Testis (tissue), 3 donors: ENCODE data around the gene SLC9A8. TPM values are rescaled to one million over a fixed set of nuclear protein-coding genes. Genes with fewer than 3 reads are reported as not detected.
"Not testable (repeated sequence)": the region's sequence is repeated elsewhere in the genome, so short reads cannot be mapped to it uniquely, and the experiment has no call there.

Experiments
- DNase-seq: peaks from one replicate; pipeline ENCODE4 v3.0.0-alpha.2; 2019
- H3K27ac ChIP-seq, 2 donors: fragments of 200-600 bp; sonication (generic); one replicate each; pipeline ENCODE4 v1.5.1; 2019
- H3K27me3 ChIP-seq: fragments of 200-600 bp; sonication (generic); one replicate; pipeline ENCODE4 v1.5.1; 2019
- H3K36me3 ChIP-seq: fragments of 200-600 bp; sonication (generic); one replicate; pipeline ENCODE4 v1.5.1; 2017; ENCODE audit warnings: low read depth; ENCODE audit errors: missing control alignments
- H3K4me1 ChIP-seq: fragments of 200-600 bp; sonication (generic); one replicate; pipeline ENCODE4 v1.5.1; 2019
- H3K4me3 ChIP-seq, 2 donors: fragments of 200-600 bp; sonication (generic); one replicate each; pipeline ENCODE4 v1.5.1; 2017 to 2019
- H3K9me3 ChIP-seq: fragments of 200-600 bp; sonication (generic); one replicate; pipeline ENCODE4 v1.5.1; 2017
- CTCF ChIP-seq, 3 experiments: fragments of 450-650 bp in 2 of 3; fragments of 200-600 bp in 1 of 3; sonication (generic) in 1 of 3; IDR thresholded peaks; one replicate each; pipeline ENCODE4 v1.5.1; 2016 to 2019; ENCODE audit warnings: antibody characterized with exemption in 3 of 3, mild to moderate bottlenecking in 2 of 3, moderate library complexity in 1 of 3
- POLR2A ChIP-seq: fragments of 450-650 bp; IDR thresholded peaks from one replicate; pipeline ENCODE4 v1.6.1; 2017; ENCODE audit warnings: antibody characterized with exemption, mild to moderate bottlenecking, moderate library complexity
- WGBS, 2 donors: methylation state at CpG; one replicate each; pipeline ENCODE4 v1.1.5; 2018; 5-methylcytosine and 5-hydroxymethylcytosine counted together
- intact Hi-C: fragments of 100-400 bp; cut with DNase I; formaldehyde crosslinking; loops from one replicate; pipeline ENCODE4 v1.15.1; 2023; ENCODE audit warnings: low total_unique reads
- polyA plus RNA-seq: library from polyadenylated mRNA; stranded (reverse); fragments of 350-450 nt; fragmentation: Illumina TruSeq; extraction: RNeasy Lipid Tissue Mini Kit (QIAGEN cat#74804); gene quantifications from one replicate; pipeline ENCODE4 v1.2.3, GENCODE V29; 2014; ENCODE audit warnings: low read depth, low replicate concordance; ENCODE audit not compliant: insufficient read depth
- total RNA-seq, 2 donors: library from RNA; depleted of rRNA; stranded (reverse); fragments of >200 nt; gene quantifications; one replicate each; pipeline ENCODE4 v1.2.3, GENCODE V29; 2016

SLC9A8 gene
- total and polyA plus RNA-seq, 3 donors from 2014 or later = 21.3 to 33.0 (median 32.7) TPM

- H3K36me3 ChIP-seq = no peaks in the 10 kb centered on the region
Observed at GRCh38 chr20:49894073-49894470, 81.4 kb downstream of the SLC9A8 start.

GRCh38 chr20:49895474-49896093 is 83.0 kb downstream of the SLC9A8 start:
- DNase-seq, H3K4me3 ChIP-seq, intact Hi-C loops, H3K9me3 ChIP-seq, H3K36me3 ChIP-seq, H3K27ac ChIP-seq, H3K27me3 ChIP-seq: not testable (repeated sequence)
- WGBS, 2 donors = 90 to 92% methylated on average over 7 of the region's 7 CpGs
- H3K4me1 ChIP-seq = peaks cover 24% of the 10 kb centered on the region

More at GRCh38 chr20:49894073-49894470, 81.4 kb downstream of the SLC9A8 start:
- H3K27ac ChIP-seq = peak overlapping the region in 1 of 2 donors; percentile 32
- peaks cover 38% of the 10 kb centered on the region for H3K4me1 ChIP-seq
- H3K4me3 ChIP-seq = no peak overlapping the region
- TF ChIP-seq CTCF (IDR thresholded peaks at IDR 0.05) (no peak), POLR2A (no peak)
- no peak for DNase-seq
- intact Hi-C loops = no loop called here
- H3K27me3 ChIP-seq = no peaks in the 10 kb centered on the region
- no peaks in the 10 kb centered on the region for H3K9me3 ChIP-seq
- 54 to 56% methylated on average over 6 of the region's 6 CpGs for WGBS, 2 donors

DNA sequence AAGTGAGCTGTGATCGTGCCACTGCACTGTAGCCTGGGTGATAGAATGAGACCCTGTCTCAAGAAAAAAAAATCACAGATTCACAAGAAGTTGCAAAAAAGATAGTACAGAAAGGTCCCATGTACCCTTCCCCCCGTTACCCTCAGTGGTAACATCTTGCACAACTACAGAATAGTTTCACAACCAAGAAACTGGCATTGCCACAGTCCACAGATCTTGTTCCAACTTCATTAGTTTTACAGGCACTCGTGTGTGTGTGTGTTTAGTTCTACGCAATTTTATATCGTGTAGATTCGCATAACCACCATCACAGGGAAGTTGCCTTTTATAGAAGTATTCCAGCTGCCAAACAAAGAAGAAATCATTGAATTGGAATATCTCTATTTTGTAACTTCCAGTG is 83.6 kb downstream of the SLC9A8 start:
- Histone ChIP-seq H3K9me3 (no peaks in the 10 kb centered on the region), H3K4me3 (no peak overlapping the region), H3K27me3 (no peaks in the 10 kb centered on the region), H3K27ac (no peak overlapping the region), H3K36me3 (no peaks in the 10 kb centered on the region), H3K4me1 (peaks cover 18% of the 10 kb centered on the region)
- intact Hi-C loops = no loop called here
- TF ChIP-seq POLR2A (no peak), CTCF (IDR thresholded peaks at IDR 0.05) (no peak)
- DNase-seq = no peak
- WGBS, 2 donors = 82 to 89% methylated on average over 6 of the region's 6 CpGs

GRCh38 chr20:49899541-49900383 is 87.1 kb downstream of the SLC9A8 start:
- H3K27ac ChIP-seq = no peak overlapping the region
- no peaks in the 10 kb centered on the region for H3K4me1 ChIP-seq
- H3K27me3 ChIP-seq = no peaks in the 10 kb centered on the region
- DNase-seq = no peak
- H3K36me3 ChIP-seq = no peaks in the 10 kb centered on the region
- intact Hi-C loops = no loop called here
- 59 to 68% methylated on average over 10 of the region's 10 CpGs for WGBS, 2 donors
- no peak for TF ChIP-seq POLR2A
- TF ChIP-seq CTCF (IDR thresholded peaks at IDR 0.05) = no peak
- H3K4me3 ChIP-seq = no peak overlapping the region
- no peaks in the 10 kb centered on the region for H3K9me3 ChIP-seq

DNA sequence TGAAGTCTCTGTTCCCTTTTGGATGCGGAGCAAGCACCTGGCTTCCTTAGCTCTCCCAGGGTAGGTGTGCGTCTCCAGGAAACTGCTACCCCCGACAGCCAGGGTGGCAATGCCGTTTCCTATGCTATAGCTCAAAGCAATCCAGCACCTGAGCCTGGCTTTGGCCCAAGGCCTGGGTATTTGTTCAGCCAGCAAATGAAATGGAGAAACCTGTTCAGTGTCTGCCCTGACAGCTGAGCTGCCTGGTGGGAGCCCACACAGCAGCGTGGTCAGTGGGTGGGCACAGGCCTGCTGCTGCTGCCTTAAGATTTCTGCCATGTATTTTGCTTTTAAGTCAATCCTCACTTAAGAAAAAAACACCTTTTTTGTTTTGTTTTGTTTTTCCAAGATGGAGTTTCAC is 89.0 kb downstream of the SLC9A8 start:
- WGBS, 2 donors = 86 to 100% methylated on average over 1 to 5 of the region's 5 CpGs
- no peak for DNase-seq
- Histone ChIP-seq H3K4me1 (no peaks in the 10 kb centered on the region), H3K27me3 (no peaks in the 10 kb centered on the region), H3K9me3 (no peaks in the 10 kb centered on the region), H3K36me3 (no peaks in the 10 kb centered on the region), H3K4me3 (no peak overlapping the region), H3K27ac (no peak overlapping the region)
- TF ChIP-seq CTCF (IDR thresholded peaks at IDR 0.05) = no peak
- TF ChIP-seq POLR2A = no peak
- intact Hi-C loops = no loop called here
